HEK293 (cell line): ENCODE results near the gene PAX6.

Experiments
- CTCF ChIA-PET: fragments of 350-600 bp; formaldehyde crosslinking; extraction: SDS; loops from one replicate; lab custom pipeline; 2021; ENCODE audit warnings: antibody characterized with exemption; lab: Yijun Ruan, JAX
- POLR2A ChIA-PET: fragments of 300-600 bp; formaldehyde crosslinking; extraction: SDS; loops from one replicate; lab custom pipeline; 2020; ENCODE audit warnings: antibody characterized with exemption, inconsistent platforms; lab: Yijun Ruan, JAX
- H3K27ac ChIP-seq: fragments of 200-500 bp; sonication (Bioruptor generic); 2 replicates; pipeline ENCODE4 v1.5.1; 2014; ENCODE audit warnings: low read depth, low read length, control low read depth, inconsistent platforms; ENCODE audit errors: extremely low read depth
- H3K36me3 ChIP-seq, 2 experiments: fragments of 200-500 bp in 1 of 2; sonication (Bioruptor generic) in 1 of 2; 1 replicate in 1 of 2; 2 replicates in 1 of 2; pipeline ENCODE4 v1.5.1; 2014 to 2017; ENCODE audit warnings: inconsistent platforms in 2 of 2, low read length in 2 of 2; ENCODE audit not compliant: control insufficient read depth in 2 of 2, insufficient read depth in 1 of 2
- H3K4me1 ChIP-seq: fragments of 200-500 bp; sonication (Bioruptor generic); 2 replicates; pipeline ENCODE4 v1.5.1; 2014; ENCODE audit warnings: mild to moderate bottlenecking, low read length, inconsistent platforms; ENCODE audit not compliant: control insufficient read depth, insufficient read depth
- H3K4me3 ChIP-seq: 2 replicates; pipeline ENCODE4 v1.5.1; 2011; ENCODE audit warnings: low read depth, mild to moderate bottlenecking, control low read depth, low read length, moderate library complexity
- H3K9me3 ChIP-seq: fragments of 200-500 bp; sonication (Bioruptor generic); 2 replicates; pipeline ENCODE4 v1.5.1; 2014; ENCODE audit warnings: low read depth, low read length, inconsistent platforms; ENCODE audit not compliant: control insufficient read depth, insufficient read depth
- BCL11A ChIP-seq: fragments of 450-650 bp; formaldehyde crosslinking; IDR thresholded peaks from 2 replicates; pipeline ENCODE4 v1.5.1; 2016; ENCODE audit warnings: low read depth, missing biosample characterization, missing genetic modification characterization
- BCL11B ChIP-seq: fragments of 450-650 bp; formaldehyde crosslinking; IDR thresholded peaks from 2 replicates; pipeline ENCODE4 v1.5.1; 2016; ENCODE audit warnings: low read depth, missing biosample characterization, missing genetic modification characterization
- BCL6B ChIP-seq: fragments of 450-650 bp; formaldehyde crosslinking; IDR thresholded peaks from 2 replicates; pipeline ENCODE4 v1.5.1; 2017; ENCODE audit warnings: missing biosample characterization, missing genetic modification characterization
- GLI2 ChIP-seq: fragments of 450-650 bp; formaldehyde crosslinking; IDR thresholded peaks from 2 replicates; pipeline ENCODE4; 2017; ENCODE audit warnings: missing biosample characterization, missing genetic modification characterization, low read depth, borderline replicate concordance
- HOXA7 ChIP-seq: sonication (generic); formaldehyde crosslinking; IDR thresholded peaks from 2 replicates; pipeline ENCODE4 v1.8.1; 2022; ENCODE audit warnings: missing genetic modification reagents, borderline replicate concordance
- PATZ1 ChIP-seq: fragments of 450-650 bp; formaldehyde crosslinking; IDR thresholded peaks from 2 replicates; pipeline ENCODE4 v1.5.1; 2016; ENCODE audit warnings: missing biosample characterization, missing genetic modification characterization
- REST ChIP-seq: fragments of 450-650 bp; formaldehyde crosslinking; IDR thresholded peaks from 2 replicates; pipeline ENCODE4 v1.5.1; 2016; ENCODE audit warnings: missing biosample characterization, missing genetic modification characterization
- SP2 ChIP-seq: fragments of 450-650 bp; formaldehyde crosslinking; IDR thresholded peaks from 2 replicates; pipeline ENCODE4 v1.5.1; 2016; ENCODE audit warnings: missing biosample characterization, missing genetic modification characterization
- WT1 ChIP-seq: fragments of 450-650 bp; formaldehyde crosslinking; IDR thresholded peaks from 2 replicates; pipeline ENCODE4 v1.5.1; 2016; ENCODE audit warnings: missing biosample characterization, missing genetic modification characterization
- ZNF184 ChIP-seq: fragments of 450-650 bp; IDR thresholded peaks from 2 replicates; pipeline ENCODE4 v1.5.1; 2018; ENCODE audit warnings: missing biosample characterization, mild to moderate bottlenecking, missing genetic modification characterization
- ZNF211 ChIP-seq: fragments of 450-650 bp; formaldehyde crosslinking; IDR thresholded peaks from 2 replicates; pipeline ENCODE4 v1.5.1; 2016; ENCODE audit warnings: low read depth, missing biosample characterization, missing genetic modification characterization
- ZNF239 ChIP-seq: fragments of 450-650 bp; formaldehyde crosslinking; IDR thresholded peaks from 2 replicates; pipeline ENCODE4 v1.5.1; 2016; ENCODE audit warnings: missing biosample characterization, missing genetic modification characterization
- ZNF26 ChIP-seq: fragments of 450-650 bp; formaldehyde crosslinking; IDR thresholded peaks from 2 replicates; pipeline ENCODE4 v1.5.1; 2016; ENCODE audit warnings: missing biosample characterization, missing genetic modification characterization
- ZNF341 ChIP-seq: fragments of 450-650 bp; formaldehyde crosslinking; IDR thresholded peaks from 2 replicates; pipeline ENCODE4; 2016; ENCODE audit warnings: low read depth, missing biosample characterization, missing genetic modification characterization
- ZNF548 ChIP-seq: fragments of 450-650 bp; formaldehyde crosslinking; IDR thresholded peaks from 2 replicates; pipeline ENCODE4 v1.5.1; 2016; ENCODE audit warnings: missing biosample characterization, missing genetic modification characterization
- ZNF555 ChIP-seq: fragments of 450-650 bp; formaldehyde crosslinking; conservative IDR thresholded peaks from 2 replicates; pipeline ENCODE4 v1.5.1; 2017; ENCODE audit warnings: missing biosample characterization, mild to moderate bottlenecking, missing genetic modification characterization, inconsistent platforms
- ZNF585B ChIP-seq: fragments of 450-650 bp; formaldehyde crosslinking; IDR thresholded peaks from 2 replicates; pipeline ENCODE4 v1.5.1; 2016; ENCODE audit warnings: missing biosample characterization, missing genetic modification characterization
- ZNF596 ChIP-seq: fragments of 450-650 bp; IDR thresholded peaks from 2 replicates; pipeline ENCODE4 v1.5.0; 2018; ENCODE audit warnings: missing biosample characterization, mild to moderate bottlenecking, missing genetic modification characterization, moderate library complexity
- ZNF623 ChIP-seq: fragments of 450-650 bp; formaldehyde crosslinking; IDR thresholded peaks from 2 replicates; pipeline ENCODE4 v1.5.1; 2016; ENCODE audit warnings: missing biosample characterization, missing genetic modification characterization
- ZNF629 ChIP-seq: fragments of 450-650 bp; formaldehyde crosslinking; IDR thresholded peaks from 2 replicates; pipeline ENCODE4 v1.5.1; 2017; ENCODE audit warnings: missing biosample characterization, missing genetic modification characterization
- ZNF677 ChIP-seq: fragments of 450-650 bp; IDR thresholded peaks from 2 replicates; pipeline ENCODE4 v1.5.0; 2018; ENCODE audit warnings: missing biosample characterization, mild to moderate bottlenecking, missing genetic modification characterization, moderate library complexity
- ZSCAN18 ChIP-seq: fragments of 450-650 bp; formaldehyde crosslinking; IDR thresholded peaks from 2 replicates; pipeline ENCODE4 v1.5.1; 2016; ENCODE audit warnings: missing biosample characterization, missing genetic modification characterization

PAX6 gene

GRCh38 chr11:31855466-31855865 is 44.3 kb upstream of the PAX6 start:
- no peaks in the 10 kb centered on the region for H3K4me1 ChIP-seq
- ChIA-PET CTCF (interaction anchor here (1.9 kb wide), 1 partner anchor 15 kb away, joined by 3 read pairs; no protein-coding TSS in a partner anchor), POLR2A (interaction anchor here (0.7 kb wide), 1 partner anchor 250 kb away, joined by 3 read pairs; no protein-coding TSS in a partner anchor)
- H3K4me3 ChIP-seq: no peak overlapping the region
- H3K27ac ChIP-seq: no peak overlapping the region
- TF ChIP-seq ZNF555 (tag by site-specific recombination): no peak
- no peak for TF ChIP-seq ZNF239 (tag by site-specific recombination)
- TF ChIP-seq ZNF623 (tag by site-specific recombination): no peak
- TF ChIP-seq BCL11B: no peak
- no peak for TF ChIP-seq ZNF26 (tag by site-specific recombination)
- TF ChIP-seq ZNF677 (tag by site-specific recombination): no peak
- no peak for TF ChIP-seq ZNF585B (tag by site-specific recombination)
- H3K9me3 ChIP-seq: no peaks in the 10 kb centered on the region
- no peaks in the 10 kb centered on the region for H3K36me3 ChIP-seq

GRCh38 chr11:31850365-31850764 is 39.2 kb upstream of the PAX6 start:
- ChIA-PET CTCF (interaction anchor here (1.7 kb wide), 1 partner anchor 20 kb away, joined by 5 read pairs; no protein-coding TSS in a partner anchor), POLR2A (no interaction called here)

More at GRCh38 chr11:31850365-31850764, 39.2 kb upstream of the PAX6 start:
- Histone ChIP-seq H3K36me3 (no peaks in the 10 kb centered on the region), H3K9me3 (no peaks in the 10 kb centered on the region), H3K4me3 (no peak overlapping the region), H3K27ac (no peak overlapping the region), H3K4me1 (no peaks in the 10 kb centered on the region)
- TF ChIP-seq ZSCAN18 (tag by site-specific recombination): no peak
- TF ChIP-seq GLI2: no peak
- no peak for TF ChIP-seq PATZ1 (tag by site-specific recombination)
- no peak for TF ChIP-seq BCL6B
- no peak for TF ChIP-seq ZNF596
- TF ChIP-seq WT1 (tag by site-specific recombination): no peak
- TF ChIP-seq ZNF211 (tag by site-specific recombination): no peak
- TF ChIP-seq ZNF184 (tag by site-specific recombination): no peak
- TF ChIP-seq ZNF239 (tag by site-specific recombination): no peak
- TF ChIP-seq ZNF548 (tag by site-specific recombination): no peak
- no peak for TF ChIP-seq HOXA7 (CRISPR knock-in tag)
- no peak for TF ChIP-seq BCL11A (tag by site-specific recombination)
- no peak for TF ChIP-seq SP2 (tag by site-specific recombination)
- TF ChIP-seq ZNF629 (tag by site-specific recombination): no peak
- no peak for TF ChIP-seq REST (tag by site-specific recombination)
- no peak for TF ChIP-seq ZNF341
